K562 (cell line): Measurements from ENCODE around the gene RNF26. TPM values are rescaled to one million over a fixed set of nuclear protein-coding genes. Genes with fewer than 3 reads are reported as not detected.

Experiments used
- ATAC-seq: fragments of 200-7000 bp; cut with Tn5 transposase; 3 replicates; pipeline ENCODE4 v1.9.1; 2020; ENCODE audit warnings: moderate library complexity
- BruUV-seq: library from RNA; stranded (reverse); fragments of 400-500 nt; replicated peaks from 2 replicates; lab custom pipeline; 2021; lab: Mats Ljungman, UMichigan
- CTCF ChIA-PET: fragments of 300-600 bp; formaldehyde crosslinking; extraction: SDS; loops from one replicate; lab custom pipeline; 2021; ENCODE audit warnings: low intra/inter-chr PET ratio; lab: Yijun Ruan, JAX
- POLR2A ChIA-PET: fragments of 300-600, 350-650 bp; sonication (Branson Sonifier 250); formaldehyde crosslinking; extraction: SDS; loops from one replicate; lab custom pipeline; 2021; ENCODE audit warnings: antibody characterized with exemption, inconsistent platforms; lab: Yijun Ruan, JAX
- DNase-seq, 4 experiments: peaks; one replicate each; pipeline versions ENCODE4 v3.0.0 to v3.0.0-alpha.2; 2011 to 2018; ENCODE audit warnings: low spot score in 3 of 4, mixed read lengths in 3 of 4; ENCODE audit errors: extremely low read depth in 1 of 4
- FAIRE-seq: peaks from 2 replicates; lab custom pipeline; 2011; peaks lifted over from hg19 to GRCh38; lab: Jason Lieb, UNC
- H2AFZ ChIP-seq: 2 replicates; pipeline ENCODE4 v1.6.0; 2011; ENCODE audit warnings: low read depth, low read length, control low read depth, inconsistent platforms
- H3K27ac ChIP-seq: fragments of 200-600 bp; 3 replicates; pipeline ENCODE4 v1.8.0; 2011; ENCODE audit warnings: low read depth, mild to moderate bottlenecking, control low read depth, inconsistent platforms, low read length, moderate library complexity, mixed read lengths; ENCODE audit errors: extremely low read depth
- H3K27me3 ChIP-seq, 2 experiments: fragments of 300-600 bp in 1 of 2; 2 replicates in 1 of 2; 3 replicates in 1 of 2; pipeline versions ENCODE4 v1.6.0 to v1.8.0; 2011; ENCODE audit warnings: inconsistent platforms in 2 of 2, low read length in 2 of 2, mild to moderate bottlenecking in 1 of 2, mixed read lengths in 1 of 2, moderate library complexity in 1 of 2; ENCODE audit not compliant: control insufficient read depth in 2 of 2, insufficient read depth in 2 of 2
- H3K36me3 ChIP-seq: fragments of 300-600 bp; 3 replicates; pipeline ENCODE4 v1.8.0; 2011; ENCODE audit warnings: mild to moderate bottlenecking, low read length, inconsistent platforms; ENCODE audit not compliant: control insufficient read depth, insufficient read depth
- H3K4me1 ChIP-seq, 2 experiments: fragments of 200-600 bp in 1 of 2; replicated peaks in 1 of 2; 2 replicates in 1 of 2; 3 replicates in 1 of 2; pipeline versions ENCODE4 v1.5.1 to v1.8.0; 2011; ENCODE audit warnings: inconsistent platforms in 2 of 2, low read length in 2 of 2, mild to moderate bottlenecking in 1 of 2, mixed read lengths in 1 of 2, moderate library complexity in 1 of 2; ENCODE audit not compliant: control insufficient read depth in 2 of 2, insufficient read depth in 2 of 2
- H3K4me2 ChIP-seq: 2 replicates; pipeline ENCODE4 v1.6.1; 2011; ENCODE audit warnings: low read length, control low read depth, inconsistent platforms, mixed read lengths; ENCODE audit not compliant: insufficient read depth
- H3K4me3 ChIP-seq: fragments of 200-600 bp; sonication (generic), shearing (Covaris generic); 2 replicates; pipeline ENCODE4 v1.5.1; 2016; ENCODE audit warnings: control low read depth, inconsistent platforms
- H3K79me2 ChIP-seq: fragments of 200-600 bp; 3 replicates; pipeline ENCODE4 v1.8.0; 2011; ENCODE audit warnings: low read length, inconsistent platforms; ENCODE audit not compliant: control insufficient read depth, insufficient read depth
- H3K9ac ChIP-seq, 2 experiments: 2 replicates each; pipeline versions ENCODE4 v1.6.0 to v1.6.1; 2011; ENCODE audit warnings: low read depth in 2 of 2, low read length in 2 of 2, control low read depth in 1 of 2, inconsistent platforms in 1 of 2, mild to moderate bottlenecking in 1 of 2, mixed read lengths in 1 of 2; ENCODE audit not compliant: insufficient read depth in 1 of 2
- H3K9me1 ChIP-seq: one replicate; pipeline ENCODE4 v1.6.0; 2011; ENCODE audit warnings: inconsistent platforms, mild to moderate bottlenecking, low read length, moderate library complexity; ENCODE audit not compliant: control insufficient read depth, insufficient read depth
- H3K9me3 ChIP-seq: replicated peaks from 2 replicates; pipeline ENCODE4 v1.5.1; 2011; ENCODE audit warnings: low read depth, low read length, inconsistent platforms; ENCODE audit not compliant: control insufficient read depth, insufficient read depth
- H4K20me1 ChIP-seq: replicated peaks from 2 replicates; pipeline ENCODE4 v1.6.1; 2011; ENCODE audit warnings: low read length, inconsistent platforms, mixed read lengths; ENCODE audit not compliant: control insufficient read depth, insufficient read depth
- ARNT ChIP-seq, 2 experiments: fragments of 450-650 bp; IDR thresholded peaks; 2 replicates each; pipeline ENCODE4 v1.6.1; 2016; ENCODE audit warnings: mild to moderate bottlenecking in 1 of 2
- CSDE1 ChIP-seq, 2 experiments: fragments of 450-650 bp; IDR thresholded peaks; 2 replicates each; pipeline ENCODE4 v1.6.1; 2016; ENCODE audit warnings: mild to moderate bottlenecking in 1 of 2
- EHMT2 ChIP-seq: fragments of 450-650 bp; IDR thresholded peaks from 2 replicates; pipeline ENCODE4 v1.6.1; 2018; ENCODE audit warnings: antibody characterized with exemption
- EP300 ChIP-seq: IDR thresholded peaks from 2 replicates; pipeline ENCODE4 v1.6.1; 2012; ENCODE audit warnings: low read length, improper control_type of control experiment
- FOS ChIP-seq: IDR thresholded peaks from 3 replicates; pipeline ENCODE4 v1.6.1; 2011; ENCODE audit not compliant: insufficient read length; ENCODE audit errors: extremely low read depth
- FOXA3 ChIP-seq, 2 experiments: fragments of 450-650 bp in 1 of 2; sonication (generic) in 1 of 2; formaldehyde crosslinking; IDR thresholded peaks in 1 of 2; conservative IDR thresholded peaks in 1 of 2; 2 replicates each; pipeline versions ENCODE4 v1.4.0 to v1.8.0; 2020 to 2022; ENCODE audit warnings: mild to moderate bottlenecking in 2 of 2, missing genetic modification reagents in 1 of 2
- HDAC6 ChIP-seq: IDR thresholded peaks from 2 replicates; pipeline ENCODE4 v1.6.1; 2012; ENCODE audit warnings: low read depth, mild to moderate bottlenecking, control low read depth, inconsistent platforms, low read length, moderate library complexity
- KAT7 ChIP-seq: sonication (generic); formaldehyde crosslinking; IDR thresholded peaks from 2 replicates; pipeline ENCODE4 v1.8.0; 2022; ENCODE audit warnings: missing genetic modification reagents, mild to moderate bottlenecking, borderline replicate concordance
- KDM5B ChIP-seq: fragments of 200-600 bp; sonication (generic); IDR thresholded peaks from 2 replicates; pipeline ENCODE4 v1.6.1; 2012; ENCODE audit warnings: low read depth, mild to moderate bottlenecking, moderate library complexity, low read length, control low read depth, inconsistent platforms; ENCODE audit not compliant: insufficient replicate concordance
- KLF16 ChIP-seq: IDR thresholded peaks from 2 replicates; pipeline ENCODE4 v1.6.1; 2016; ENCODE audit warnings: antibody characterized with exemption
- MAFF ChIP-seq: IDR thresholded peaks from 2 replicates; pipeline ENCODE4 v1.6.1; 2012; ENCODE audit warnings: low read length, improper control_type of control experiment
- NBN ChIP-seq: fragments of 450-650 bp; IDR thresholded peaks from 2 replicates; pipeline ENCODE4 v1.6.1; 2016; ENCODE audit warnings: low read depth, mild to moderate bottlenecking
- NR2C2 ChIP-seq, 2 experiments: fragments of 200-800 bp in 1 of 2; sonication (Bioruptor generic) in 1 of 2; sonication (generic) in 1 of 2; formaldehyde crosslinking in 1 of 2; IDR thresholded peaks; 2 replicates each; pipeline versions ENCODE4 v1.6.1 to v1.8.0; 2016 to 2022; ENCODE audit warnings: mild to moderate bottlenecking in 1 of 2, missing compliant biosample characterization in 1 of 2, missing genetic modification characterization in 1 of 2, missing genetic modification reagents in 1 of 2
- POLR2G ChIP-seq: fragments of 200-400 bp; formaldehyde crosslinking; IDR thresholded peaks from 2 replicates; pipeline ENCODE4 v1.6.1; 2017; ENCODE audit warnings: low read depth, mild to moderate bottlenecking, antibody characterized with exemption, low read length, moderate library complexity
- STAT6 ChIP-seq: sonication (generic); formaldehyde crosslinking; IDR thresholded peaks from 2 replicates; pipeline ENCODE4 v1.8.1; 2023; ENCODE audit warnings: mild to moderate bottlenecking, missing genetic modification reagents
- YY1 ChIP-seq, 3 experiments: IDR thresholded peaks; 2 replicates each; pipeline ENCODE4 v1.6.1; 2011; ENCODE audit warnings: low read length in 2 of 3, mild to moderate bottlenecking in 2 of 3, moderate library complexity in 2 of 3, borderline replicate concordance in 1 of 3, control low read depth in 1 of 3, low read depth in 1 of 3; ENCODE audit not compliant: insufficient read depth in 3 of 3, insufficient replicate concordance in 2 of 3, control insufficient read depth in 1 of 3, insufficient read length in 1 of 3; ENCODE audit errors: extremely low read depth in 1 of 3
- ZNF184 ChIP-seq: sonication (generic); formaldehyde crosslinking; IDR thresholded peaks from 2 replicates; pipeline ENCODE4 v1.5.0; 2020; ENCODE audit warnings: missing genetic modification reagents
- ZNF316 ChIP-seq: fragments of 450-650 bp; IDR thresholded peaks from 2 replicates; pipeline ENCODE4 v1.6.1; 2016
- ZNF511 ChIP-seq: sonication (generic); formaldehyde crosslinking; IDR thresholded peaks from 2 replicates; pipeline ENCODE4 v1.8.0; 2022; ENCODE audit warnings: mild to moderate bottlenecking, missing genetic modification reagents
- ZNF699 ChIP-seq: fragments of 250-450 bp; sonication (Bioruptor Pico); IDR thresholded peaks from 2 replicates; pipeline ENCODE4 v1.8.0; 2021; ENCODE audit warnings: mild to moderate bottlenecking, moderate library complexity; ENCODE audit not compliant: insufficient replicate concordance
- WGBS: fragments of 100-300 bp; shearing (Covaris generic); methylation state at CpG from one replicate; pipeline ENCODE4 v1.1.6; 2016; ENCODE audit warnings: low coverage, mixed read lengths; ENCODE audit not compliant: insufficient coverage; ENCODE audit errors: missing lambda C conversion rate; 5-methylcytosine and 5-hydroxymethylcytosine counted together
- in situ Hi-C: fragments of 300-500 bp; cut with MboI; formaldehyde crosslinking; loops from 4 replicates; pipeline ENCODE4 v1.15.0; 2018; ENCODE audit warnings: inconsistent platforms, mixed read lengths
- intact Hi-C: fragments of 100-400 bp; cut with micrococcal nuclease; formaldehyde crosslinking; loops from 2 replicates; pipeline ENCODE4 v1.14.2; 2022
- polyA plus RNA-seq, 8 experiments: library from polyadenylated mRNA; depleted of rRNA in 4 of 8; stranded (reverse) in 5 of 8; unstranded in 3 of 8; fragments of >200 nt; fragmentation: Nextera tagmentation in 2 of 8; fragmentation: Illumina TruSeq in 1 of 8; extraction: Ambion mirVana in 2 of 8; extraction: Trizol in 1 of 8; gene quantifications; 2 replicates each; pipeline versions ENCODE4 v1.2.1 to v1.2.3, GENCODE V29; 2011 to 2014; ENCODE audit warnings: inconsistent platforms in 1 of 8, missing spikeins in 1 of 8
- total RNA-seq, 7 experiments: library from RNA; depleted of rRNA in 6 of 7; stranded (reverse); fragments of >200 nt in 6 of 7; fragmentation: Illumina TruSeq in 2 of 7; extraction: Trizol in 2 of 7; gene quantifications; 2 replicates each; pipeline versions ENCODE4 v1.2.1 to v1.2.3, GENCODE V29; 2011 to 2021; ENCODE audit warnings: low replicate concordance in 1 of 7

Gene RNF26
- total and polyA plus RNA-seq, 9 of the 15 experiments (the other 6 are each of a cell fraction or from before 2014, with no cell fraction given), result 5.3 to 53.6 (median 12.7) TPM

DNA sequence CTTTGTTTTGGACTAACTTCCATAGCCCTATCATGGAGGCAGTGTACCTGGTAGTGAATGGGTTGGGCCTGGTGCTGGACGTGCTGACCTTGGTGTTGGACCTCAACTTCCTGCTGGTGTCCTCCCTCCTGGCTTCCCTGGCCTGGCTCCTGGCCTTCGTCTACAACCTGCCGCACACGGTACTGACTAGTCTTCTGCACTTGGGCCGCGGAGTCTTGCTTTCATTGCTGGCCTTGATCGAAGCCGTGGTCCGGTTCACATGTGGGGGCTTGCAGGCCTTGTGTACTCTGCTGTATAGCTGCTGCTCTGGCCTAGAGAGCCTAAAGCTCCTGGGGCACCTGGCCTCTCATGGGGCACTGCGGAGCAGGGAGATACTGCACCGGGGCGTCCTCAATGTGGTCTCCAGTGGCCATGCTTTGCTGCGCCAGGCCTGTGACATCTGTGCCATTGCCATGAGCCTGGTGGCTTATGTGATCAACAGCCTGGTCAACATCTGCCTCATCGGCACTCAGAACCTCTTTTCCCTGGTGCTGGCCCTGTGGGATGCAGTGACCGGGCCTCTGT is 846 bp downstream of the RNF26 start:
- Histone ChIP-seq H3K9ac (peak overlapping the region; percentile 88 to 97), H3K27ac (peak overlapping the region; percentile 76), H3K36me3 (peaks cover 17% of the 10 kb centered on the region; the same call in 1 of the 3 replicates), H3K4me2 (peak overlapping the region; percentile 95), H3K4me1 (peaks cover 23 to 52% of the 10 kb centered on the region in 2 experiments; a peak in 4 of 5 replicates), H4K20me1 (no peaks in the 10 kb centered on the region), H3K79me2 (peaks cover 30% of the 10 kb centered on the region), H3K27me3 (no peaks in the 10 kb centered on the region), H3K9me3 (no peaks in the 10 kb centered on the region), H2AFZ (no peak overlapping the region), H3K4me3 (peak overlapping the region; percentile 61), H3K9me1 (no peaks in the 10 kb centered on the region)
- no peak for DNase-seq
- in situ Hi-C loops (no loop called here), intact Hi-C loops (loop anchor here (5.0 kb wide), 1 partner anchor 37 kb away; no protein-coding TSS in a partner anchor)
- 43% methylated on average over 15 of the region's 15 CpGs for WGBS
- CTCF ChIA-PET, result no interaction called here
- FAIRE-seq, result no peak
- ATAC-seq, result no peak
- TSS peak; percentile 74 for BruUV-seq
- POLR2A ChIA-PET, result interaction anchor here (0.6 kb wide), 2 partner anchors 129 to 355 kb away, joined by 4 read pairs; partner anchors contain the start of gene CBL
- TF ChIP-seq MAFF, result no peak
- no peak for TF ChIP-seq ZNF511 (CRISPR knock-in tag)
- 0 out of 4 replicates have a peak, but pooled peaks of 1 of the 2 experiments have one; percentile 16 for TF ChIP-seq CSDE1 (IDR thresholded peaks at IDR 0.05)
- no peak for TF ChIP-seq ZNF699
- TF ChIP-seq FOS, result no peak
- TF ChIP-seq STAT6, result no peak
- no peak for TF ChIP-seq POLR2G
- TF ChIP-seq ARNT (IDR thresholded peaks at IDR 0.05), result no peak
- TF ChIP-seq FOXA3 (CRISPR knock-in tag; conservative IDR thresholded peaks at IDR 0.05 in 1 of 2, IDR thresholded peaks at IDR 0.05 in 1 of 2), result 0 out of 4 replicates have a peak, but pooled peaks of 1 of the 2 experiments have one; percentile 23
- TF ChIP-seq EHMT2, result no peak
- no peak for TF ChIP-seq NBN
- no peak for TF ChIP-seq HDAC6
- TF ChIP-seq ZNF316, result no peak
- TF ChIP-seq EP300, result no peak
- TF ChIP-seq YY1 (IDR thresholded peaks at IDR 0.05; ENCODE audit: borderline replicate concordance in 1 of 3, control insufficient read depth in 1 of 3, extremely low read depth in 1 of 3, insufficient read depth in 3 of 3, insufficient read length in 1 of 3, insufficient replicate concordance in 2 of 3, low read depth in 1 of 3, low read length in 2 of 3), result no peak
- no peak for TF ChIP-seq NR2C2 (CRISPR knock-in tag; IDR thresholded peaks at IDR 0.05)
- TF ChIP-seq NR2C2 (tag; IDR thresholded peaks at IDR 0.05), result no peak
- TF ChIP-seq ZNF184, result no peak
- TF ChIP-seq KDM5B, result no peak
- no peak for TF ChIP-seq KLF16
- 0 out of 2 replicates have a peak, but pooled peaks have one; percentile 38 for TF ChIP-seq KAT7 (CRISPR knock-in tag)
